KMS-11 (cell line): ENCODE results near the gene ARMC2.
"Not testable (repeated sequence)": the region's sequence is repeated elsewhere in the genome, so short reads cannot be mapped to it uniquely, and the experiment has no call there.

Experiments used
- H2AFZ ChIP-seq: fragments of 200-600 bp; sonication (generic); 2 replicates; pipeline ENCODE4 v1.6.1; 2016; ENCODE audit warnings: antibody characterized with exemption, mixed run types, low read depth
- H3K27ac ChIP-seq: fragments of 200-600 bp; sonication (generic); 2 replicates; pipeline ENCODE4 v1.6.1; 2016; ENCODE audit warnings: mild to moderate bottlenecking, mixed run types
- H3K27me3 ChIP-seq: fragments of 200-600 bp; sonication (generic); 2 replicates; pipeline ENCODE4 v1.6.1; 2017; ENCODE audit warnings: mild to moderate bottlenecking, low read depth, mixed run types, moderate library complexity; ENCODE audit not compliant: insufficient read depth
- H3K36me3 ChIP-seq: fragments of 200-600 bp; sonication (generic); 2 replicates; pipeline ENCODE4 v1.6.1; 2017; ENCODE audit warnings: mild to moderate bottlenecking, mixed run types; ENCODE audit not compliant: insufficient read depth
- H3K4me1 ChIP-seq: fragments of 200-600 bp; sonication (generic); 2 replicates; pipeline ENCODE4 v1.6.1; 2016; ENCODE audit warnings: mild to moderate bottlenecking, low read depth, mixed run types; ENCODE audit not compliant: poor library complexity, severe bottlenecking
- H3K4me2 ChIP-seq: fragments of 200-600 bp; sonication (generic); 2 replicates; pipeline ENCODE4 v1.7.0; 2016; ENCODE audit warnings: mild to moderate bottlenecking, mixed run types
- H3K4me3 ChIP-seq: fragments of 200-600 bp; sonication (generic); IDR thresholded peaks from 2 replicates; pipeline ENCODE4 v1.6.1; 2017; ENCODE audit warnings: low read depth, low read length, mixed read lengths; ENCODE audit not compliant: insufficient read depth
- H3K79me2 ChIP-seq: fragments of 200-600 bp; sonication (generic); 2 replicates; pipeline ENCODE4 v1.6.1; 2016; ENCODE audit warnings: low read depth, mixed run types; ENCODE audit not compliant: insufficient read depth
- H3K9ac ChIP-seq: fragments of 200-600 bp; sonication (generic); 2 replicates; pipeline ENCODE4 v1.6.1; 2016; ENCODE audit warnings: mild to moderate bottlenecking, mixed run types
- H4K20me1 ChIP-seq: fragments of 200-600 bp; sonication (generic); 2 replicates; pipeline ENCODE4 v1.6.1; 2016; ENCODE audit warnings: mild to moderate bottlenecking, mixed run types; ENCODE audit not compliant: insufficient read depth
- CTCF ChIP-seq: fragments of 200-600 bp; sonication (generic); conservative IDR thresholded peaks from 2 replicates; pipeline ENCODE4 v1.6.1; 2017; ENCODE audit warnings: low read depth, mild to moderate bottlenecking, antibody characterized with exemption, low read length, moderate library complexity, mixed read lengths

ARMC2 gene

DNA sequence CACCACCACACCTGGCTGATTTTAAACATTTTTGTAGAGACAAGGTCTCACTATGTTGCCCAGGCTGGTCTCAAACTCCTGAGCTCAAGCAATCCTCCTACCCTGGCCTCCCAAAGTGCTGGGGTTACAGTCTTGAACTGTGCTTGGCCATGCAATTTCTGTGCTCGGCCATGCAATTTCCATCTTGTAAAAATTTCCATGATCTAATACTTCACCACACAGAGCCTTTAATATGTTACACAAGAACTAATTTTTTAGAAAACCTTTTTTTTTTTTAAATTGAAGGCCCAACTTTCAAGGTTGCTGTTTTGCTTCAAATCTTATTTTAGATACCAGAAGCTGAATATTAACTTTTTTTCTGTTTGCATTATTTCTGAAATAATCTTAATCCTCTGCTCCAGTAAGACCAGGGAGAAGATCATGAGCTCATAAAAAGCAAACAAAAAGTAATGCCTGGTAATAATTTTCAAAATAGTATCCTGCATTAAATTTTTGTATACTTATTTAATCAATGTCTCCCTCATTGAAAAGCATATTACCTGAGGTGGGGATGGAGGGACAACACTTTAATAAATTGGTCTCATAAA is 38.1 kb upstream of the ARMC2 start:
- Histone ChIP-seq H2AFZ (no peak overlapping the region), H3K4me3 (no peak overlapping the region), H3K79me2 (no peaks in the 10 kb centered on the region), H3K9ac (no peak overlapping the region), H3K27ac (no peak overlapping the region), H4K20me1 (no peaks in the 10 kb centered on the region), H3K4me1 (no peaks in the 10 kb centered on the region), H3K4me2 (no peak overlapping the region), H3K27me3 (no peaks in the 10 kb centered on the region), H3K36me3 (no peaks in the 10 kb centered on the region)
- TF ChIP-seq CTCF: no peak

- Histone ChIP-seq H4K20me1 (no peaks in the 10 kb centered on the region), H3K4me1 (no peaks in the 10 kb centered on the region), H3K4me3 (no peak overlapping the region), H3K9ac (no peak overlapping the region), H3K4me2 (no peak overlapping the region), H3K79me2 (no peaks in the 10 kb centered on the region), H3K27ac (no peak overlapping the region), H2AFZ (no peak overlapping the region), H3K27me3 (no peaks in the 10 kb centered on the region), H3K36me3 (no peaks in the 10 kb centered on the region)
- no peak for TF ChIP-seq CTCF
These were observed 36.7 kb upstream of the ARMC2 start for GRCh38 chr6:108811490-108811889.

DNA sequence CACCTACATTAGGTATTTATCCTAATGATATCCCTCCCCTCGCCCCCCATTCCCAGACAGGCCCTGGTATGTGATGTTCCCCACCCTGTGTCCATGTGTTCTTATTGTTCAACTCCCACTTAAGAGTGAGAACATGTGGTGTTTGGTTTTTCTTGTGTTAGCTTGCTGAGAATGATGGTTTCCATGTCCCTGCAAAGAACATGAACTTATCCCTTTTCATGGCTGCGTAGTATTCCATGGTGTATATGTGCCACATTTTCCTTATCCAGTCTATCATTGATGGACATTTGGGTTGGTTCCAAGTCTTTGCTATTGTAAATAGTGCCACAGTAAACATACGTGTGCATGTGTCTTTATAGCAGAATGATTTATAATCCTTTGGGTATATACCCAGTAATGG is 35.0 kb upstream of the ARMC2 start:
- H3K27me3 ChIP-seq, H3K4me2 ChIP-seq, H3K36me3 ChIP-seq, H3K27ac ChIP-seq, H2AFZ ChIP-seq, H3K9ac ChIP-seq, H3K4me1 ChIP-seq, H4K20me1 ChIP-seq, H3K4me3 ChIP-seq, H3K79me2 ChIP-seq: not testable (repeated sequence)

DNA sequence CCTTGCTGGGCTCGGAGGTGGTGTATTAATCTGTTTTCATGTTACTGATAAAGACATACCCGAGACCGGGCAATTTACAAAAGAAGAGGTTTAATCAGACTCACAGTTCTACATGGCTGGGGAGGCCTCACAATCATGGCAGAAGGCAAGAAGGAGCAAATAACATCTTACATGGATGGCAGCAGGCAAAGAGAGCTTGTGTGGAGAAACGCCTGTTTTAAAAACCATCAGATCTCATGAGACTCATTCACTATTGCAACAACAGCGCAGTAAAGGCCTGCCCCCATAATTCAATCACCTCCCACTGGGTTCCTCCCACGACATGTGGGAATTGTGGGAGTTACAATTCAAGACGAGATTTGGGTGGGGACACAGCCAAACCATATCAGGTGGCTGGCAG is 30.9 kb upstream of the ARMC2 start:
- H4K20me1 ChIP-seq, H3K4me1 ChIP-seq, H3K27ac ChIP-seq, H3K27me3 ChIP-seq, H2AFZ ChIP-seq, H3K4me3 ChIP-seq, H3K4me2 ChIP-seq, H3K9ac ChIP-seq, H3K36me3 ChIP-seq, H3K79me2 ChIP-seq: not testable (repeated sequence)

GRCh38 chr6:108820006-108820405 is 28.2 kb upstream of the ARMC2 start:
- H3K4me1 ChIP-seq: no peaks in the 10 kb centered on the region
- no peak overlapping the region for H3K27ac ChIP-seq
- no peak for TF ChIP-seq CTCF
- H3K36me3 ChIP-seq: no peaks in the 10 kb centered on the region
- no peak overlapping the region for H3K4me3 ChIP-seq
- H3K4me2 ChIP-seq: no peak overlapping the region
- no peak overlapping the region for H3K9ac ChIP-seq
- no peaks in the 10 kb centered on the region for H4K20me1 ChIP-seq
- H2AFZ ChIP-seq: no peak overlapping the region
- no peaks in the 10 kb centered on the region for H3K79me2 ChIP-seq
- H3K27me3 ChIP-seq: no peaks in the 10 kb centered on the region
